Jurkat, Clone E6-1 (cell line): Measurements from ENCODE around the gene TNFAIP8L1.

ENCODE experiments used
- DNase-seq: peaks from one replicate; pipeline ENCODE4 v3.0.0-alpha.2; 2011; ENCODE audit warnings: low read depth, low spot score
- H3K4me3 ChIP-seq: 2 replicates; pipeline ENCODE4 v1.5.1; 2011; ENCODE audit warnings: mild to moderate bottlenecking, low read length, control low read depth, moderate library complexity

TNFAIP8L1 gene

GRCh38 chr19:4606921-4607678, 32.2 kb upstream of the TNFAIP8L1 start:
- no peak for DNase-seq
- H3K4me3 ChIP-seq, result no peak overlapping the region

DNA sequence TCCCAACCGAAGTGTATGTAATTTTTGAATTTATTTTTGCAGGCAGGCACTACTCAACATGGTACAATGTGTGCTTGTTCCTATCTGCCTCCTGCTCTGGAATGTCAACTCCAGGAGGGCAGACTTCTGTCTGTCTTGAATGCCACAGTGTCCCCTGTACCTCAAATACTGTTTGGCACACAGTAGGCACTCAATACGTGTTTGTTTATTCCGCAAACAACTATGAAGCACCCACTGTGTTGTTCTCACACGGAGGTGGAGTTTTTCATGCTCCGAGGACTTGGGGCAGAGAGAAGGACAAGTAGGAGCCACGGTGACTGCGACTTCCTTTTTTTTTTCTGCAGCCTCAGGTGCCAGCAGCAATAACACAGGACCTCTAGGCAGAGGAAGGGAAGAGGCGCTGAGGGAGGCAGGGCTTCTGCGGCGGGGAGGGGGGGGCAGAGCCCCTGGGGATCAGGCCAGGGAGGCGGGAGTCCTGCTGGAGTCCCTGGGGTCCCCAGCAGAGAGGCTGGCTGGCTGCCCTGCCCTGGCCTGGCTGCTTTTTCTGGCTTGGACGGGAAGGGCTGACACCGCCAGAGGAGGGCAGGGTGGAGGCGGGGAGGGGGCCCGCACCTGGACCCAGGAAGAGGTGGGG, 29.3 kb upstream of the TNFAIP8L1 start:
- no peak for DNase-seq
- H3K4me3 ChIP-seq, result no peak overlapping the region

DNA sequence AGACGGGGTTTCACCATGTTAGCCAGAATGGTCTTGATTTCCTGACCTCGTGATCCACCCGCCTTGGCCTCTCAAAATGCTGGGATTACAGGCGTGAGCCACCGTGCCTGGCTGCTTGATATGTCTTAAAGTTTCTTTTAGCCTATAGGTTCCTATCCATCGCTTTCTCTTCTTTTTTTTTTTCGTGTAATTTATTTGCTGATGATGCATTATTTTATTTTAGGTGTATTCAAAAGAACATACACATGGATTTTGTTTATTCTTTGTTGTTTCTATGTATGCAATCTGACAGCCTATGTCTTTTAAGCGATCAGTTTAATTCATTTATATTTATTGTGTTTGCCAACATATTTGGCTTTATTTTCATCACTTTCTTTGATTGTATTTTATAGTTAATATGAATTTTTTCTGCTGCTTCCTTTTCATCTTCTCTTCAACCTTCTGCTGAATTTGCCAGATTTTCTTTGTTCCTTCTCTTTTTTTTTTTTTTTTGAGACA, 26.0 kb upstream of the TNFAIP8L1 start:
- DNase-seq, result no peak
- no peak overlapping the region for H3K4me3 ChIP-seq

DNA sequence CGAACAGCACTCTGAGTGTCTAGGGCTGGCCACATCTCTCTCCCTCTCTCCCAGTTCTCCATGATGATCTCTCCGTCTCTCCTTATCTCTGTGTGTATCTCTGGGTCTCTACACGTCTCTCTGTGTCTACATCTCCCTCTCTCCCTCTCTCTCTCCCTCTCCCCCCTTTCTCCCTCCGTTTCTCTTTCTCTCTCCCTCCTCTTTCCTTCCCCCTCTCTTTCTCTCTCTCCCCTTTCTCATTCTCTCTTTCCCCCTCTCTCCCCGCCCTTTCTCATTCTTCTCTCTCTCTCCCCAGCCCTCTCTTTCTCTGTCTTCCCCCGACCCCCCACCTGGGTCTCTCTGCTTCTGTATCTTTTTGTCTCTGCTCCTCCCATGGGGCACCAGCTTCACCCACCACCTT, 21.3 kb upstream of the TNFAIP8L1 start:
- H3K4me3 ChIP-seq, result no peak overlapping the region
- no peak for DNase-seq

- DNase-seq, result no peak
- H3K4me3 ChIP-seq, result no peak overlapping the region
Observed at GRCh38 chr19:4619668-4620294, 19.5 kb upstream of the TNFAIP8L1 start.

GRCh38 chr19:4620675-4621074, 18.6 kb upstream of the TNFAIP8L1 start:
- no peak for DNase-seq
- H3K4me3 ChIP-seq, result no peak overlapping the region

- no peak overlapping the region for H3K4me3 ChIP-seq
- no peak for DNase-seq
Observed at GRCh38 chr19:4622695-4623421, 16.5 kb upstream of the TNFAIP8L1 start.

GRCh38 chr19:4624301-4624700, 15.0 kb upstream of the TNFAIP8L1 start:
- no peak overlapping the region for H3K4me3 ChIP-seq
- DNase-seq, result no peak

- no peak for DNase-seq
- no peak overlapping the region for H3K4me3 ChIP-seq
Observed at GRCh38 chr19:4624733-4625362, 14.5 kb upstream of the TNFAIP8L1 start.

DNA sequence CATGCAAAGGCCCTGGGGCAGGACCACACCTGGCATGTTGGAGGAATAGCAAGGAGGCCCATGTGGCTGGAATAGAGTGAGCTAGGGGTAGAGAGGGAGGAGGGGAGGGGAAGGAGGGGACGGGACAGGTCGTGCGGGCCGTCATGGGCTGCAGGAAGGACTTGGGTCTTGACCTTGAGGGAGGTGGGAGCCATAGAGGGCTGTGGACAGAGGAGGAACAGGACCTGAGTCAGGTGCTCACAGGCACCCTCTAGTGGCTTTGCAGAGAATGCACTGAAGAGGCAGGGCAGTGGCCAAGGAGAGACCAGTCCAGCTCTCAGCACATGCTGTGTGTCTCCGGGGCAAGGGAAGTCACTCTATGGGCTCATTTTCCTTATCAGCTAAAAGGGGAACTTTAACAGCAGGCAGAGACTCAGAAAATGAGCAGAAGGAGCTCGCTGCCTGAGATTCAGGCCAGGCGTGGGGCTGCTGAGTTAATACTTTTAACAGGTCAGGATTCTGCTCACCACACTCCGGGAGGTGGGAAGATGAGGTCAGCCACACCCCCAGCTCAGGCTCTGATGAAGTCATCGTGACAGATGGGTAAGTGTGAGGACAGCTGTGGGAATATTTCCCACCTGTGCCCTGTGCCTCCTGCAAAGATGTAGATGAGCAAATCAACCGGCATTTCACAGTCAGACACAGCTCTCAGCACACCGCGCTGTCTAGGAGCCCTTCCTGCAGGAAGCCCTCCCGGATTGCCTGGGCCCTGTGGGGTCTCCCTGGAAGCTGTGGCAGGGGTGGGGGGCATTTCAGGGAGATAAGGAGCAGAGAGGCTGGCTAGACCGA, 6.0 kb upstream of the TNFAIP8L1 start:
- H3K4me3 ChIP-seq, result no peak overlapping the region
- no peak for DNase-seq

GRCh38 chr19:4635754-4636116, 3.6 kb upstream of the TNFAIP8L1 start:
- H3K4me3 ChIP-seq, result peak overlapping the region; percentile 53
- DNase-seq, result no peak

DNA sequence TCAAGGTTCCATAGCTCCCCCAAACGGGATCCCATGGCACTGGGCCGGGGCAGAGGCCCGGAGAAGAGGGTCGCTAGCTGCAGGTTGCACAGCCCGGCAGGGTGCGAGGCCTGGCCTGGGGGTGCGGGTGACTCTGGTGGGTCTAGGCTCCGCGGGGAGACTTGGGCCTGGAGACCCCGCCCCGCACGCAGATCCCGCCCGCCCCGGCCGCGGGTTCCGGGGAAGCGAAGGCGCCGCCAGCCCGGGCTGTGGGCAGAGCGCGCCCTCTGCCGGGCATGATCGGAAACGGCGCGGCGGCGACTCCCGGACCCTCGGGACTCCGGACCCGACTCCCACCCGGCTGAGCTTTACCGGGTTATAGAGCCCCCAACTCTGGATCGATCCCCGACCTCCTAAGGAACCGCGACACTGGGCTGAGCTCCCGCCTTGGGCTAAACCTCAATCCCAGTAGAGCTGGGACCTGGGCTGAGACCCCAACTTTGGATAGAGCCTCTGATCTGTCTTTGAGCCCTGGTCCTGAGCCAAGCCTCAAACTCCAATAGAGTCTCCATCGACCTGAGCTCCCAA, 3.1 kb upstream of the TNFAIP8L1 start:
- peak overlapping the region; percentile 53 for H3K4me3 ChIP-seq
- peak; percentile 32 for DNase-seq

GRCh38 chr19:4636761-4637160, 2.6 kb upstream of the TNFAIP8L1 start:
- H3K4me3 ChIP-seq, result no peak overlapping the region; the same call in 1 of the 2 replicates

DNA sequence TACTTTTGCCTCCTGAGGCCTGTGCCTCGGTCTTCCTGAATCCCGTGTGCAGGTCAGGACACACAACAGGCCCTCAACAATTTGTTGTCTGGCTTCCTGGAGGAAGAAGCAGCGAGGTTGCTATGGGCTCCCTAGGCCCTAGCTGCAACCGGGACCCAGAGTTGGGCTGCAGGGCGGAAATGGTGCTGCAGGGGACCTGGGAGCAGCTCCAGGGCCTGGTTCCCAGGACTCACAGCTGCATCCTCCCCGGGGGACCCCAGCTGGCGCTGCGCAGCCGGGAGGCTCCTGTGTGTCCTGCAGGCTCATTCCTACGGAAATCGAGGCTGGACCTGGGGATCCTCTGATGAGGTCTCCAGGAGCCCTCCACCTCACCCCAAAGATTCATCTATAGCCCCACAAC, 999 bp upstream of the TNFAIP8L1 start:
- H3K4me3 ChIP-seq, result no peak overlapping the region
- DNase-seq, result no peak

More at GRCh38 chr19:4636761-4637160, 2.6 kb upstream of the TNFAIP8L1 start:
- DNase-seq, result no peak

GRCh38 chr19:4639531-4640246, 373 bp downstream of the TNFAIP8L1 start:
- peak overlapping the region; percentile 86 for H3K4me3 ChIP-seq
- no peak for DNase-seq

- DNase-seq, result no peak
- peak overlapping the region; percentile 86 for H3K4me3 ChIP-seq
Observed at GRCh38 chr19:4640247-4641000, 1.1 kb downstream of the TNFAIP8L1 start.

GRCh38 chr19:4641132-4641531, 1.8 kb downstream of the TNFAIP8L1 start:
- H3K4me3 ChIP-seq, result no peak overlapping the region

More at GRCh38 chr19:4641132-4641531, 1.8 kb downstream of the TNFAIP8L1 start:
- no peak for DNase-seq
